Thymus (tissue), 11 donors: ENCODE data around the gene HIVEP3. TPM values are rescaled to one million over a fixed set of nuclear protein-coding genes. Genes with fewer than 3 reads are reported as not detected.

Experiments
- DNase-seq, 9 donors: peaks; one replicate each; pipeline ENCODE4 v3.0.0-alpha.2; 2013; ENCODE audit warnings: low spot score in 9 of 9, low read depth in 6 of 9, missing footprints in 1 of 9
- H3K27ac ChIP-seq, 2 donors: one replicate each; pipeline ENCODE4 v1.5.1; 2013; ENCODE audit warnings: control low read depth in 1 of 2, low read depth in 1 of 2, low read length in 1 of 2, mild to moderate bottlenecking in 1 of 2, moderate library complexity in 1 of 2
- H3K27me3 ChIP-seq, 2 donors: one replicate each; pipeline ENCODE4 v1.5.1; 2013; ENCODE audit warnings: low read length in 1 of 2; ENCODE audit not compliant: control insufficient read depth in 2 of 2, insufficient read depth in 1 of 2
- H3K36me3 ChIP-seq, 2 donors: one replicate each; pipeline ENCODE4 v1.5.1; 2013; ENCODE audit warnings: low read length in 1 of 2, mild to moderate bottlenecking in 1 of 2, moderate library complexity in 1 of 2; ENCODE audit not compliant: control insufficient read depth in 2 of 2, insufficient read depth in 2 of 2
- H3K4me1 ChIP-seq, 2 donors: one replicate each; pipeline ENCODE4 v1.5.1; 2013; ENCODE audit warnings: low read length in 2 of 2; ENCODE audit not compliant: control insufficient read depth in 2 of 2, insufficient read depth in 2 of 2
- H3K4me3 ChIP-seq, 2 donors: one replicate each; pipeline ENCODE4 v1.5.1; 2013; ENCODE audit warnings: low read length in 2 of 2, control low read depth in 1 of 2, mild to moderate bottlenecking in 1 of 2
- H3K9me3 ChIP-seq, 2 donors: one replicate each; pipeline ENCODE4 v1.5.1; 2013; ENCODE audit warnings: low read length in 1 of 2, mild to moderate bottlenecking in 1 of 2; ENCODE audit not compliant: control insufficient read depth in 2 of 2, insufficient read depth in 1 of 2
- WGBS: extraction: QIAGEN DNeasy Blood & Tissue Kit; methylation state at CpG from one replicate; pipeline ENCODE4 v1.1.7; 2013; 5-methylcytosine and 5-hydroxymethylcytosine counted together
- polyA plus RNA-seq: library from polyadenylated mRNA; stranded (reverse); fragments of 200-250 nt; gene quantifications from one replicate; pipeline ENCODE4 v1.2.3, GENCODE V29; 2013
- total RNA-seq: library from RNA; stranded (reverse); fragments of 120-200 nt; gene quantifications from one replicate; pipeline ENCODE4 v1.2.4, GENCODE V29; 2013
- donor health status: healthy.

Gene HIVEP3
- total and polyA plus RNA-seq, 2 donors, result 6.7 to 12.1 TPM

DNA sequence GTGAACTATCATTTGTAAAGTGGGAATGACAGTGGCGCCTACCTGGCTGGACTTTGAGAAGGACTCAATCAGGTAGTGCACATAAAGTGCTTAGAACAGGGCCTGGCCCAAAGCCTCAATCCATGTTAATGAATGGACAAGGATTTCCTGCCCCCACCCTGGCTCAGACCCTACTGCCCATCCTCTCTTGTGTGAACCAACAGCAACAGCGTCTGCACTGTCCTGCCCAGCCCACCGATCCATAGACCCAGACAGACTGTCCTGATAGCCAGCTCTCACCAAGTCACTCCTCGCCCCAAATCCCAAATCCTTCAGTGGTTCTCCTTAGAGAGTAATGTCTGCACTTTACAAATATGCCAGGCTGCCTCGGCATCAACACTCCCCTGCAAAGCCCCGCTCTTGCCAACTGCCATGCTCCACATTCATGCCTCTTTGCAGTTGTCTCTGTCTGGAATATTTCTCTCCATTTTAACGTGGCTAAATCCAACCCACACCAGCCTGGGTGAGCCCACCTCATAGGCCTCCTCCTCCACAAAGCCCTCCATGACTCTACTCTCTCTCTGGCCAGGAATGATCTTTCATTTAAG is 276.7 kb downstream of the HIVEP3 start:
- H3K27me3 ChIP-seq, result no peaks in the 10 kb centered on the region
- 96% methylated on average over 7 of the region's 7 CpGs for WGBS
- H3K4me1 ChIP-seq, result peaks cover 24 to 56% of the 10 kb centered on the region in 2 donors
- H3K36me3 ChIP-seq, result peaks cover 0 to 10% of the 10 kb centered on the region in 2 donors
- H3K27ac ChIP-seq, result no peak overlapping the region
- DNase-seq, result no peak
- no peak overlapping the region for H3K4me3 ChIP-seq
- no peaks in the 10 kb centered on the region for H3K9me3 ChIP-seq

DNA sequence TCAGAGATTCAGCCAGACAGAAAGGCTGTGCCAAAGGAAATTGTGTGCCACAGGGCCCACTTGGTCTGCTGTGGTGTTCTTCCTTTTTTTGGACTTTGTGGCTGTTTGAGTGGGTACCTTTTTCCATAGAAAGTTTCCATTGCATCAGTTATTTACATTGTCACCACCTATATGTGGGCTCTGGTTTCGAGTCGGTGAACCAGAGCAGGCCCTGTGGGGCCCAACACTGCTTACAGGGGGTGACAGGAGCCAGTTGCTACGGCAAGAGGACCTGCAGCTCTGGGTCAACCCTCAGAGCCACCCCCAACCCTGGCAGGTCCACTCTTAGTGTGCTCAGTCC is 277.3 kb downstream of the HIVEP3 start:
- no peak overlapping the region for H3K4me3 ChIP-seq
- H3K4me1 ChIP-seq, result peaks cover 24 to 56% of the 10 kb centered on the region in 2 donors
- no peaks in the 10 kb centered on the region for H3K9me3 ChIP-seq
- peak overlapping the region in 1 of 2 donors; percentile 48 for H3K27ac ChIP-seq
- H3K36me3 ChIP-seq, result peaks cover 0 to 5% of the 10 kb centered on the region in 2 donors
- no peak for DNase-seq
- WGBS, result 80% methylated on average over 3 of the region's 3 CpGs
- no peaks in the 10 kb centered on the region for H3K27me3 ChIP-seq

DNA sequence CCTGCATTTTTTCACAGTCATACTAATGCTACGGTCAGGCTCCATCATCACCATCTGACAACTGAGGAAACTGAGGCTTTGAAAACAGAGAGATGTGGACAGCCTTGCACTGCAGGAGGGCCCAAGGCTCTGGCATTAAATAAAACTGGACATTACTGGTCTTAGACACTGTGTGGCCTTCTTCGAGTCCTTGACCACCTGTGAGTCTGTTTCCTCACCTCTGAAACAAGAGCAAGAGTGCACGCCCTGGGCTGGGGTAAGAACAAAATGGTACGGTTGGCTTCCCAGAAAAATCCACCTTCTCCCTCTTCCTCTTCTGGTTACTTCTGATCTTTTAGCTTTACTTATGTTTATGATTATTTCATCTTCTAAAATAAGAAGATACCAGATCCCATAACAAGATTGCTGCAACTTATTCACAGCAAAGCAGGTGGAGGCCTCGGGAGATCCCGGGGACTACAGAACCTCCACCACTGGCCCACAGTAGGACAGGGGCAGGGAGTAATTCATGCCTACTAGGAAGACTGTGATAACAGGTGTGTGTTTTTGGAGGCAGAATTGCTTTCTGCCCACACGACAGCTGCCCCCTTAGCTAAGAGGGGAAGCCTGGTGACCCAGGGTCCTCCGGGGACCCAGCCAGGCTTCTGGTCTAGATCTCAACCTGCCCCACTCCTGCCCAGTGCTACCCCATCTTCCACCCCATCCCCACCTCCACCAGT is 277.8 kb downstream of the HIVEP3 start:
- no peaks in the 10 kb centered on the region for H3K27me3 ChIP-seq
- peaks cover 24 to 52% of the 10 kb centered on the region in 2 donors for H3K4me1 ChIP-seq
- 97% methylated on average over 8 of the region's 8 CpGs for WGBS
- no peak for DNase-seq
- H3K4me3 ChIP-seq, result no peak overlapping the region
- H3K36me3 ChIP-seq, result peaks cover 0 to 5% of the 10 kb centered on the region in 2 donors
- H3K9me3 ChIP-seq, result no peaks in the 10 kb centered on the region
- peak overlapping the region; percentile 48 to 49 for H3K27ac ChIP-seq

DNA sequence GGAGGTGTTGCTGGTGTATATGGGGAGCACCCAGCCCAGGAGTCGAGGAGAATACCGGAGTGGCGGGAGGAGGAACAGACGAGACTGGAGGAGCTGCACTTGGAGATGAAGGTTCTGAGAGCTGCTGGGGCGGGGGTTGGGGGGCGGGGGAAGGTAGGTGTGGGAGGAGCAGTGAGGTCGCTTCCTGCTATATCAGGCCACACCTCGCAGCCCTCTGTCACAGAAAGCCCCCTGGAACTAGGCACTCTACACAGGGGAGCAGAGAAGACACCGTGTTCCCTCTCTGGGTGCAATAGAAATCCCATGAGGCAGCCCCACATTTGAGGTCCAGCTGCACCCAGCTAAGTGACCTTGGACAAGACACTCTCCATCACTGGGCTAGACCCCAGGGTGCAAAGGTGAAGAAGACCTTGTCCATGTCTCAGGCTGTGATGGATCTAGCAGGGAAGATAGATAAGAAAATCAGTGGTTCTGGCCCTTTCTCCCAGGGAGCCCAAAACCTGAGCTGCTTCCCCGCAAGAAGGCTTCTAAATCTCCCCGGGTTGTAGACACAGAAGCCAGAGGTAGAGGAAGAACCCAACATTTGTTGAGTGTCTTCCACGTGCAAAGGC is 278.5 kb downstream of the HIVEP3 start:
- 80% methylated on average over 12 of the region's 12 CpGs for WGBS
- Histone ChIP-seq H3K4me1 (peaks cover 24 to 47% of the 10 kb centered on the region in 2 donors), H3K9me3 (no peaks in the 10 kb centered on the region), H3K36me3 (peaks cover 0 to 5% of the 10 kb centered on the region in 2 donors), H3K27ac (peak overlapping the region; percentile 15 to 49), H3K27me3 (no peaks in the 10 kb centered on the region), H3K4me3 (no peak overlapping the region)
- peak in 2 of 9 donors; percentile 53 to 71 for DNase-seq

DNA sequence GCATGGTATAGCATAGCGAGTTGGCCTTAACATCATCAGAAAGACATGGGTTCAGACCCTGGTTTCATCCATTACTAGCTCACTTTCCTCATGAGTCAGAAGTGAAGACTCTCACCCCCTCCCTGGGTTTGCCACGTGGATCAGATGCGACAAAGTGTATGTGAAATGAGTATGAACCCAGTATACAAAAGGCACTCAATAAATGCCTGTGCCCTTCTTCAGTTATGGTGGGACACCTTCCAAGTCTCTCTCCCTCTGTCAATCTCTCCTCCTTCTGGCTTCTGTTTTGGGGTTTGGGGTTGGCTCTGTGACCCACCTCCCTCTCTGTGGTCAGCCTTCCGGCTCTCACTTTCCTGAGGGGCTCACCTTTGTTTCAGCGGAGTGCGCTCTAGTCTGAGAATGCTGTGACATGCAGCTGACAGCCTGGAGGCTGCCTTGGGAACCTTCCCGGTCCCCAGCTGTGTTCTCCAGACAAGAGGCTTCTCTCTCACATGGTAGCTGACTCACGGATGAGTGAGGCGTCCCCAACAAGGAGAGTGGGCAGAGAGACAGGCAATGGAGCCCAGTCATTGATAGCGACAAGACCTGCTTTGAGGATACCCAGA is 279.3 kb downstream of the HIVEP3 start:
- Histone ChIP-seq H3K27ac (peak overlapping the region in 1 of 2 donors; percentile 60), H3K36me3 (peaks cover 0 to 5% of the 10 kb centered on the region in 2 donors), H3K27me3 (no peaks in the 10 kb centered on the region), H3K4me1 (peaks cover 24 to 47% of the 10 kb centered on the region in 2 donors), H3K4me3 (no peak overlapping the region), H3K9me3 (no peaks in the 10 kb centered on the region)
- 88% methylated on average over 10 of the region's 10 CpGs for WGBS
- DNase-seq, result no peak

DNA sequence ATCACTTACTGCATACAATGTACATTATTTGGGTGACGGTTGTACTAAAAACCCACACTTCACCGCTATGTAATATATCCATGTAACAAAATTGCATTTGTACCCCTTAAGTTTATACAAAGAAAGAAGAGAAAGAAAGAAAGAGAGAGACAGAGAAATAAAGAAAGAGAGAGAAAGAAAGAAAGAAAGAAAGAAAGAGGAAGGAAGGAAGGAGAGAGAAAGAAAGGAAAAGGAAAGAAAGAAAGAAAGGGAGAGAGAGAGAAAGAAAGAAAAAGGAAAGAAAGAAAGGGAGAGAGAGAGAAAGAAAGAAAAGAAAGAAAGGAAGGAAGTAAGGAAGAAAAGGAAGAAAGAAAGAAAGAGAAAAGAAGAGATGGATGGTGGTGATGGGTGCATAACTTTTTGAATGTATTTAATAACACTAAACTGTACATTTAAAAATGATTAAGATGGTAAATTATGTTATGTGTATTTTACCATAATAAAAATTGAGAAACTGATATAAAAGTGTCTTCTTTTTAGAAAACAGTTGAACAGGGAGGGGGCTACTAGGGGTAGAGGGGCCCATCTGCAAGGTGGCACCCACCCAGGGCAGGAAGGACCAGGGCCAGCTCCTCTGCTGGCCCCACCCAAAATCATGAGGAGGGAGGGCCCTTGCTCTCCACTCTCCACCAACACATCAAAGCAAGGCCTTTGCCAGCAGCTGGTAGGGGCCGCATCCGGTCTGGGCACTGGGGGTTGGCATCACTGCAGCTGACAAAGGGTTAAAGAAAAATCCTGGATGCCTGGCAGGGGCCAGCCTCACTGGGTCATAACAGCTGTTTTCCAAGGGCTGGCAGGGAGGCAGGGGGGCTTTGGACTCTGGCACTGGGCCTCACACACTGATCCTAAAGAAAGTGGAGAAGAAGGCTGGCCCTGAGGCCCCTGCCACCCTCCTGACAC is 280.4 kb downstream of the HIVEP3 start:
- H3K27ac ChIP-seq, result no peak overlapping the region
- WGBS, result 78% methylated on average over 4 of the region's 4 CpGs
- DNase-seq, result no peak

DNA sequence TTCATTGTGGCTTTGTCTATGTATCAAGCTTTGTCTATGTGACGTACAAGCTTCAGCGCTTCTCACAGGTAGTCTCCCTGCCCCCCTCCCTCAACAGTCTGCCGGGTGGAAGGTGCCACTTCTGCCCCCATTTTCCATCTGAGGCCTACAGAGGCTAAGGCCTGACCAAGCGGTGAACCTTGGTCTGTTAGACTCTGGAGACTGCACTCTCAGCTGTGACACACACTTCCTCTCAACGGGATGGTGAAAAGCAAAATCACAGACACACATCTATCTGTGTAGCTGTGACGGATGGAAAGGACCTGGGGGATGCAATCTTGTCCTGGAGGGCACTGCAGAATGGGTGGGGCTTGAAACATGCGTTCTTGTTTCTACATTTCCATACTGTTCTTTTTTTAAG is 281.4 kb downstream of the HIVEP3 start:
- 91% methylated on average over 7 of the region's 7 CpGs for WGBS
- H3K27ac ChIP-seq, result no peak overlapping the region
- H3K4me1 ChIP-seq, result peaks cover 24 to 49% of the 10 kb centered on the region in 2 donors
- no peak overlapping the region for H3K4me3 ChIP-seq
- no peak for DNase-seq
- no peaks in the 10 kb centered on the region for H3K9me3 ChIP-seq
- no peaks in the 10 kb centered on the region for H3K27me3 ChIP-seq
- H3K36me3 ChIP-seq, result peaks cover 0 to 7% of the 10 kb centered on the region in 2 donors

More for the DNA sequence above, 280.4 kb downstream of the HIVEP3 start:
- H3K36me3 ChIP-seq, result peaks cover 0 to 5% of the 10 kb centered on the region in 2 donors
- H3K27me3 ChIP-seq, result no peaks in the 10 kb centered on the region
- no peaks in the 10 kb centered on the region for H3K9me3 ChIP-seq
- H3K4me1 ChIP-seq, result peaks cover 24 to 50% of the 10 kb centered on the region in 2 donors
- no peak overlapping the region for H3K4me3 ChIP-seq

DNA sequence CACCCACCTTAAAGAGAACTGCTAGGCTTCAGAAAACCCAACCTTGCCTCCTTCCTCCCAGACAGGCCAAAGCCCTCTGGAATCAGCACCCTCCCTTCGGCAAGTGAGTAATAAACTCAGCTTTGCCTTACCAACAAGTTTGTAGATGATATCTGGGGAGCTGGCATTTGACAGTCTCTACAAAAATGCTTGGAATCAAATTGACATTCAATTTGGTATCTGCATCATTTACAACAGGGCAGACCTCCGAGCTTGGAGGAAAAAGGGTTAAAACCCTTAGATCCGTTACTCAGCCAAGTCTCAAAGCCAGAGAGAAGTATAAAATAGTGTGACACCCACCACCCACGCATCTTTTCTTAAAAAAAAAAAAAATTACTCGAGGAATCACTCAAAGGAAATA is 285.0 kb downstream of the HIVEP3 start:
- no peaks in the 10 kb centered on the region for H3K27me3 ChIP-seq
- peaks cover 3 to 7% of the 10 kb centered on the region in 2 donors for H3K36me3 ChIP-seq
- whole genome bisulfite sequencing, result 93% methylated on average over 5 of the region's 5 CpGs
- H3K4me1 ChIP-seq, result peaks cover 3 to 13% of the 10 kb centered on the region in 2 donors
- no peak overlapping the region for H3K27ac ChIP-seq
- DNase-seq, result no peak
- H3K4me3 ChIP-seq, result no peak overlapping the region
- no peaks in the 10 kb centered on the region for H3K9me3 ChIP-seq
